ENCODE data around the gene OR2V2.

Gene OR2V2

GRCh38 chr5:181145133-181145532 lies 2.3 kb upstream of the OR2V2 start:
- no peak for DNase-seq (ENCODE audit: low read depth in 3 of 3)

GRCh38 chr5:181149355-181149754 lies 2.0 kb downstream of the OR2V2 start:
- DNase-seq (ENCODE audit: low read depth in 3 of 3) = no peak

DNA sequence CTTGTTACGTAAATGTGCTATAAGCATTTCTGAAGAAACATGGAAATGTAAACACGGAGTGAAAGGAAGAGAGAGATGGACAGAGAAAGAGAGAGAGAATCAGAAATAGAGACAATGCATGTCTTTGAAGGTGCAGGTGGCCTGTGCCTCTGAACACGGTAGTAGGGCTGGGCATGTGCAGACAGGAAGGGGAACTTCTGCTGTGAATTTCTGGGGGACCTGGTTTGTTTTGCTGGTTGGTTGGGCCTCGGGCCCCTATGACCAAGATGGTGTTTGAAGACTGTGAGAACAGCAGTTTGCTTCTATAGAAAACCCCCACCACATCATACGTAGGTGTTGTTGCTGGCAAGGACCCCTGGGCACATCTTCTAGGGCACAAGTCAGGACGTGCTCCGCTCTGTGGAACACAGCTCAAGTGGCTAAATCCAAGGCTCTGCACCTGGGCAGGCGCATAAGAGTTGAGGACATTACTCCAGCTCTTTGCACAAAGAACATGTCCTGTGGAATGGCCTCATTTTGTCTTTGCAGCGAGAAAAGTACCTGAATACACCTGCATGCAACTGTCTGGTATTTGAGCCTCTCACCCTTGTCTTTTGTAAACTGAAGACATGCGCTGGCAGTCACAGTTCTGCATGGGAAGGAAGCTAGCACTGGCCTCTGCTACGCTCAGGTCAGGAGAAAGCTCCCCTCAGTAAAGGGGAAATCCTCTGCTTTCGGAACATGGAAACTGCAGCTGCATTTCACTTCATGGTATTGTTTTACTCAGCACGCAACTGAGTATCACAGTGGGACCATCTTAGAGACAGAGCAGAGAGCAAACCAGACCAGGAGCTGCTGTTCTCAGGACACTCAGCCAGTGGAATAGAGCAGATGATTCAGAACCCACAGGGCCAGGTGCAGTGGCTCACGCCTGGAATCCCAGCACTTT lies 2.7 kb downstream of the OR2V2 start:
- no peak for DNase-seq (ENCODE audit: low read depth in 3 of 3)

- no peak for DNase-seq (ENCODE audit: low read depth in 3 of 3)
Measured at GRCh38 chr5:181151146-181151545, 3.8 kb downstream of the OR2V2 start.

DNA sequence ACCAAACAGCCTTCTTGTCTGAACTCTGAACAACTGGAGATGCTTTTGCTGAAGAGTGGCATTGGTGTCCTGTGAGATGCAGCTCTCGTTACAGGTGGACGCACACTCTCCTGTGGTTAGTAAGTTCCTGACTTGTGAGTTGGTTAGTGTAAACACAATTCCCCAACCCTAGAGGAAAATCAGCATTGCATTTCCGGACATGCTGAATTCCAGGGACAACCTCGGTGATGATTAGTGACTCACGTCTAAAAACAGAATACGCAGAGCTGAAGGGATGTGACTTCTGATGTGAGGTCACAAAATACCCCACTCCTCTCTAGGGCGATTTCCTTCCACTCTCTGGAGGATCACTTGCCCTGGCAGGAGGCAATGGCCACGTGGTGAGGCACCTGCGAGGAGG lies 5.0 kb downstream of the OR2V2 start:
- no peak for DNase-seq (ENCODE audit: low read depth in 3 of 3)

GRCh38 chr5:181153814-181154213 lies 6.4 kb downstream of the OR2V2 start:
- DNase-seq (ENCODE audit: low read depth in 3 of 3) = no peak

DNA sequence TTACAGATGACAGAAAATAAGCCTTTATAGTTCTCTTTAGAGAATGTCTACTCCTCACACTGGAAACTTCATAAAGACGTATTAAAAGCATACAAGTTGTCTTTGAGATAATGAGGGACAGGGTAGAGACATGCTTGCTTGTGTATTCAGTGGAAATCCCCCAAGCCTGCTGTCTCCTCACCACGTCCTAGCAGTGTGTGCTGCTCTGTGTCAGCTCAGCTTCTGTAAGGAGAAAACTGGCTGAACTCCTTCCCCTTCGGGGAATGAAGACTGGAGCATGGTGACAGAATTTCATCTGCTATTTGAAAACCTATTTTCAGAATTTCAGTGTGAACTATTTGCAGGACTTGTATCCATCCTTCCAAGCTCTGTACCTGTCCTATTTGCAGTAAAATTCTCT lies 9.4 kb downstream of the OR2V2 start:
- DNase-seq (ENCODE audit: low read depth in 3 of 3) = no peak

- no peak for DNase-seq (ENCODE audit: low read depth in 3 of 3)
Measured at GRCh38 chr5:181158869-181159268, 11.5 kb downstream of the OR2V2 start.

DNA sequence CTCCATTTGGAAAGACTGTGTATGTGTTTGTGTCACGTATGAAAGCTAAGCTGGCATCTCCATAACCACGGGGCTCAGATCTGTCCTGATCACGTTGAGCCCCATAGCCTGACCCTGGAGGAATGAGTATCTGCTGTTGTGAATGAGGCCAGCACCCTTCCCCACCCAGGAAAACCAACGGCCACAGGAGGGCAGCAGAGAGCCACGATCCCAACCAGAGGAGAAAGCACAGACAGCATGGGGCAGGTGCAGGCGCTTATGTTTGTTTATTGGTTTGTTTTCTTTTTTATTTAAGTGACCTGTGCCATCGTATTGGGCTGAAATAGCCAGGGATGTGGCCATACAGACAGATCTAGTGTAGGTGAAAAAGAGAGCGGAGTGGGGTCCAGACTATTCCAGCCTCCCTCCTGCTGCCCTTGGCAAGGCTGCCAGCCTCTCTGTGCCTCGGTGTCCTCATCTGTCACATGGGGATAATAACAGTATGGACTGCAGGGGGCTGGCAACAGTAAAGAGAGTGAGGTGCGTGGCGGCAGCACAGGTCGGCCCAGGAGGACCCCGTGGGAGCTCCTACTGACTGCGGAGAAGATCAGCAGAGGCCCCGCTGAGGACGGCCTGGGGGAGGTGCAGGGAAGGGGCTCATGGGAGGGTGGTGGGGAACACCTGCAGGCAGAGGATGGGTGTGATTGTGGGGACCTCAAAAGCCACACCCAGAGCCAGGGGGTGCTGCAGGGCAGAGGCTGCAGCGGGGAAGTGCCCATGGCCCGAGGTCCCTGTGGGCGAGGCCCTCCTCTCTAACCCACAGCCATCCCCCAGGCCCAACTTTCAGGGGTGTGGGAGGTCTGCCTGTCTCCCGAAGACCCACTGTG lies 12.1 kb downstream of the OR2V2 start:
- DNase-seq (ENCODE audit: low read depth in 3 of 3) = peak; percentile 85 to 93 (median 91)

DNA sequence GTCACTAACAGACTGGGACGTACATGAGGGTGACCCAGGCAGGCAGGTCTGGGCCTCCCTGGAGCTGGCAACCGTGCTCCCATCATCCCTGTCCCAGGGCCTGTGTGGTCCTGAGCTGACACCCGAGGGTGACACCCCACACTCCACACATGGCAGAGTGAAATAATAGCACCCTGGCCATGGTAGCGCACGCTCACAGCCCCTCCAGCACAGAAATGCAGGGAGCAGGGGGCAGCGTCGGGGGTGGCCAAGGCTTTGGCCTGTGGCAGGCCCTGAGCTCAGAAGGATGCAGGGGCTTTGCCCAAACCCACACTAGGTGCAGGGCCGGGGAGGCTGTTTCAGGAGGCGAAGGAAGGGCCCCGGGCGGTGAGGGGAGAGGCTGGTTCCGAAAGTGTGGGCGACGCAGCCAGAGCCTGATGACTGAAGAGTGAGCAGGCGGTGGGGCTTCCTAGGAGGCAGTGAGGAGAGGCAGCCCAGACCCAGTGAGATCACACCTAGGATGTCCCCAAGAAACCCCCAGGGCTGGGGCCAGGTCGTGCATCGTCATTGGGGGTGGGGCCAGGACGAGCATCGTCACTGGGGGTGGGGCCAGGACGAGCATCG lies 12.9 kb downstream of the OR2V2 start:
- peak; percentile 62 to 80 (median 69) for DNase-seq (ENCODE audit: low read depth in 3 of 3)

DNA sequence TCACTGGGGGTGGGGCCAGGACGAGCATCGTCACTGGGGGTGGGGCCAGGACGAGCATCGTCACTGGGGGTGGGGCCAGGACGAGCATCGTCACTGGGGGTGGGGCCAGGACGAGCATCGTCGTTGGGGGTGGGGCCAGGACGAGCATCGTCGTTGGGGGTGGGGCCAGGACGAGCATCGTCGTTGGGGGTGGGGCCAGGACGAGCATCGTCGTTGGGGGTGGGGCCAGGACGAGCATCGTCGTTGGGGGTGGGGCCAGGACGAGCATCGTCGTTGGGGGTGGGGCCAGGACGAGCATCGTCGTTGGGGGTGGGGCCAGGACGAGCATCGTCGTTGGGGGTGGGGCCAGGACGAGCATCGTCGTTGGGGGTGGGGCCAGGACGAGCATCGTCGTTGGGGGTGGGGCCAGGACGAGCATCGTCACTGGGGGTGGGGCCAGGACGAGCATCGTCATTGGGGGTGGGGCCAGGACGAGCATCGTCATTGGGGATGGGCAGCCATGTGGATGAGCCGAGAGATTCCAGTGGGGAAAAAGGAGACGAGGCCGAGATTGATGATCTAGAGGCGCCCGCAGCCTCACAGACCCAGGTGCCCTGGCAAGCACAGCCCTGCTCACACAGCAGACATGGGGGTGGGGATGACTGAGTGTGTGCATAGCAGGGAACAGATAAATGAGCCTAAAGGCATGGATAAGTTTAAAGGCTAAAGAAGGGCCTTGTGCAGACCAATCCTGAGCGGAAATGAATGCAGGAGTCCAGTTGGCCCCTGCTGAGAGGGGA lies 13.6 kb downstream of the OR2V2 start:
- DNase-seq (ENCODE audit: low read depth in 3 of 3) = peak in 1 of 3 experiments; percentile 43

GRCh38 chr5:181161534-181162175 lies 14.3 kb downstream of the OR2V2 start:
- DNase-seq (ENCODE audit: low read depth in 3 of 3) = no peak

GRCh38 chr5:181163487-181164075 lies 16.2 kb downstream of the OR2V2 start:
- no peak for DNase-seq (ENCODE audit: low read depth in 3 of 3)

DNA sequence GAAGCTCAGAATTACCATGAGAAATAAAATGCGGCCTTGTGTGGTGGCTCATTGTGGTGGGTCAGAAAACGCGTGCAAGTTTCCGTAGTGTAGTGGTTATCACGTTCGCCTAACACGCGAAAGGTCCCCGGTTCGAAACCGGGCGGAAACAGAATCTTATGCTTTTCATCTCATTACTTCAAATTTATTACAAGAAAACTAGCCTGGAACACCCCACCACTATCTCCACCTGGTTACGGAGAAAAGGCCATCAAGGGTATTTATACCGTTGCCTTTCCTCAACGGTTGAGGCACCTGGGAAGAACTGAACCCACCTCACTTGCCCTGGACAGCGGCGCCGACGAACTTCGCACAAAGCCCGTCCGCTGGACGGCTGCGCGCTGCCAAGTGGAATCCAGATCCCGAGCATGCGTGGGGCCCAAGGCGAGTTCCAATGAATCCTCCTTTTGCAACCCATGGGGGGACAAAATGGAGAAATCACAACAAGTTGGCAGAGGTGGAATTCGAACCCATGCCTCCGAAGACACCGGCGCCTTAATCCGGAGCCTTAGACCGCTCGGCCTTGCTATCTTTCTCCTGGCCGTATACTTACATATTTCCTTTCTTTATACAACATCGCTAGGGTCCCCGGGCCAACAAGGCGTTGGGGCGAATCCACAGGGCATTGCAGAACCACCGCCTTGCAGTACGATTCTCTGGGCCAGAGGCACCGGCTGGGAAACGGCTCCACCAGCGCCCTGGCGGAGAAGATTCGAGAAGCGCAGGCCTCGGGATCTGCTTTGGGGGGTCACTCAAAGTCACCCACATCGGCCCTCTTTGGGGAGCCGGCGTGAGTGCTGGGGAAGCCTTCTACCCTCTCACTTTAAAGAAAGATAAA lies 16.9 kb downstream of the OR2V2 start:
- peak in 1 of 3 experiments; percentile 72 for DNase-seq (ENCODE audit: low read depth in 3 of 3)

DNA sequence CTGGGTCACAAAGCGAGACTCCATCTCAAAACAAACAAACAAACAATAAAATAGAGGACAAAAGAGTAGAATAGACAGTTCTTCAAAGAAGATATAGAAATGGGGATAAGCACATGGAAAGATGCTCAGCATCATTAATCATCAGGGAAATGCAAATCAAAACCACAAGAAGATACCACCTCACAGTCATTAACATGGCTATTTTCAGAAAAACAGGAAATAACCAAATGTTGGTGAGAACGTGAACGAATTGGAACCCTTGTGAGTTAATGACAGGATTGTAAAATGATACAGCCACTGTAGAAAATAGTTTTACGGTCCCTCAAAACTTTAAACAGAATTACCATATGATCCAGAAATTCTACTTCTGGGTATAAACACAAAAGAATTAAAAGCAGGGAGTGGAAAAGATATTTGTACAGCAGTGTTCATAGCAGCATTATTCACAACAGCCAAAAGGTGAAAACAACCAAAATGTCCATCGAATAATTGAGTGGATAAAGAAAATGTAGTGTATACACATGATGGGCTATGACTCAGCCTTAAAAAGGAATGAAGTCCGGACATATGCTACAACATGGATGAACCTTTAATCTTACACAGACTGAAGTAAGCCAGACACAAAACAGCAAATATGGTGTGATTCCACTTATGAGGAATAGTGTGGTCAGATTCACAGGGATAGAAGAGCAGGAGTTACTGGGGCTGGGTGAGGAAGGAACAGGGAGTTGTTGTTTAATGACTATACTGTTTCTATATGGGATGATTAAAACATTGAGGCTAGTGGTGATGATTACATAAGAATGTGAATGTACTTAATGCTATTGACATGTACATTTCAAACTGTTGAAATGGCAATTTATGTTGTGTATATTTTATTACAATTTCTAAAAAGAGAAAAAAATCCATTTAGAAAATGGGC lies 19.7 kb downstream of the OR2V2 start:
- DNase-seq (ENCODE audit: low read depth in 3 of 3) = no peak

DNA sequence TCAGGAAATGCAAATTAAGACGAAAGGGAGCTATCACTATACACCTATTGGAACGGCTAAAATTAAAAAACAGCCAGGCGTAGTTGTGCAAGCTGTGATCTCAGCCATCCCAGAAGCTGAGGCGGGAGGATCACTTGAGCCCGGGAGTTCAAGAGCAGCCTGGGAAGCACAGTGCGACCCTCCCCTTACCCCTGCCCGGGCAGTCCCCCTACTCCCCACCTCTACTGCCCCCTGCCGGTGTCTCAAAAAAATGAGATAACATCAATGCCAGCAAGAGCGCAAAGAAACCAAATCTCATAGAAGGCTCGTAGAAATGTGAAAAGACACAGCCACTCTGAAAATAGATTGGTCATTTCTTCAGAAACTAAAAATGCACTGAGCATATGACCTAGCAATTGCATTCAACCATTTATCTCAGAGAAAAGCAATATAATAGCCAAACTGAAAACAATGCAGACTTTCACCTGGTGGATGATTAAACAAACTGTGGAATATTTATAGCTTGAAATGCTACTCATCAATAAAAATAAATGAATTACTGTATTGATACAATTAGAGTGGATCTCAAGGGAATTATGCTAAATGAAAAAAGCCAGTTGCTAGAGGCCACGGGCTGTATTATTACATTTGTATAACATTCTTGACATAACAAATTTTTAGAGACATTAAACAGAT lies 20.6 kb downstream of the OR2V2 start:
- no peak for DNase-seq (ENCODE audit: low read depth in 3 of 3)

DNA sequence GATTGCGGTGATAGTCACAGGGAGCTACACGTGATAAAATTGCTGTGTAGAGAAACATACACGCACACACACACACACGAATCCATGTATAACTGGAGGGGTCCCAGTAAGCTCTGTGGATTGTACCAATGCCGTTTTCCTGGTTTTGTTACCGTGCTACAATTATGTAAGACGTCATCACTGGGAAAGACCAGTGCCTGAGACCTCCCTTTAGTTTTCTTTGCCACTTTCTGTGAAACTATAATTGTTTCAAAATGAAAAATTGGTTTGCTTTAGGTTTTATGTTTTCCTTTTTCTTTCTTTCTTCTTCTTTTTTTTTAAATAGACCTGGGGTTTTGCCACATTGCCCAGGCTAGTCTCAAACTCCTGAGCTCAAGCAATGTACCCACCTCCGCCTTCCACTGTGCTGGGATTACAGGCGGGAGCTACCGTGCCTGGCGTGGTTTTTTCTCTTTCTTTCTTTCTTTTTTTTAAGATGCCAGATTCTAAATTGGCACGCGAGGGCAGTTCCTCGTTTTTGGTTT lies 21.3 kb downstream of the OR2V2 start:
- DNase-seq (ENCODE audit: low read depth in 3 of 3) = no peak
